Neural cell (in vitro differentiated cells): ENCODE results near the gene KIAA1549. TPM values are rescaled to one million over a fixed set of nuclear protein-coding genes. Genes with fewer than 3 reads are reported as not detected.

Experiments
- H2AFZ ChIP-seq: fragments of 200-600, 300-800 bp; sonication (generic), shearing (Covaris generic); 2 replicates; pipeline ENCODE4 v1.6.0; 2014; ENCODE audit warnings: low read depth, mild to moderate bottlenecking, antibody characterized with exemption, low read length, moderate library complexity
- H3F3A ChIP-seq: fragments of 200-600 bp; shearing (Covaris generic); 2 replicates; pipeline ENCODE4 v1.6.1; 2016; ENCODE audit warnings: mild to moderate bottlenecking, moderate library complexity, mixed read lengths, antibody characterized with exemption, low read length; ENCODE audit not compliant: insufficient read depth, poor library complexity, severe bottlenecking
- H3K27ac ChIP-seq: fragments of 200-600, 300-800 bp; sonication (generic), shearing (Covaris generic); 2 replicates; pipeline ENCODE4 v1.5.1; 2014; ENCODE audit warnings: mild to moderate bottlenecking, low read length, moderate library complexity
- H3K27me3 ChIP-seq: fragments of 300-800, 200-600 bp; sonication (generic), shearing (Covaris generic); 2 replicates; pipeline ENCODE4 v1.6.0; 2014; ENCODE audit warnings: mild to moderate bottlenecking, low read depth, low read length, moderate library complexity; ENCODE audit not compliant: insufficient read depth
- H3K36me3 ChIP-seq: fragments of 300-800, 200-600 bp; sonication (generic), shearing (Covaris generic); 2 replicates; pipeline ENCODE4 v1.5.1; 2014; ENCODE audit warnings: mild to moderate bottlenecking, antibody characterized with exemption, low read length, moderate library complexity; ENCODE audit not compliant: insufficient read depth
- H3K4me2 ChIP-seq: fragments of 300-800, 200-600 bp; sonication (generic), shearing (Covaris generic); 2 replicates; pipeline ENCODE4 v1.6.0; 2014; ENCODE audit warnings: mild to moderate bottlenecking, low read length
- H3K4me3 ChIP-seq: fragments of 300-800, 200-600 bp; sonication (generic), shearing (Covaris generic); 2 replicates; pipeline ENCODE4 v1.5.1; 2014; ENCODE audit warnings: mild to moderate bottlenecking, low read length, moderate library complexity
- H3K79me2 ChIP-seq: fragments of 200-600 bp; shearing (Covaris generic); replicated peaks from 2 replicates; pipeline ENCODE4 v1.6.0; 2014; ENCODE audit warnings: mild to moderate bottlenecking, low read length, moderate library complexity; ENCODE audit not compliant: insufficient read depth
- H3K9ac ChIP-seq: fragments of 300-800, 200-600 bp; sonication (generic), shearing (Covaris generic); 2 replicates; pipeline ENCODE4 v1.6.1; 2016; ENCODE audit warnings: mild to moderate bottlenecking, low read length, mixed read lengths
- H3K9me2 ChIP-seq: fragments of 200-600 bp; shearing (Covaris generic); 2 replicates; pipeline ENCODE4 v1.6.1; 2016; ENCODE audit warnings: mild to moderate bottlenecking, low read length, mixed read lengths; ENCODE audit not compliant: insufficient read depth
- H3K9me3 ChIP-seq: fragments of 200-600, 300-800 bp; sonication (generic), shearing (Covaris generic); 2 replicates; pipeline ENCODE4 v1.6.1; 2016; ENCODE audit warnings: mild to moderate bottlenecking, mixed run types, low read length, moderate library complexity, mixed read lengths
- H4K20me1 ChIP-seq: fragments of 200-600 bp; shearing (Covaris generic); 2 replicates; pipeline ENCODE4 v1.6.1; 2016; ENCODE audit warnings: mild to moderate bottlenecking, mixed run types; ENCODE audit not compliant: insufficient read depth
- CTCF ChIP-seq: fragments of 450-650 bp; IDR thresholded peaks from 2 replicates; pipeline ENCODE4 v1.5.1; 2014; ENCODE audit warnings: antibody characterized with exemption, mild to moderate bottlenecking, moderate library complexity; ENCODE audit not compliant: poor library complexity, severe bottlenecking
- EP300 ChIP-seq: fragments of 450-650 bp; conservative IDR thresholded peaks from 2 replicates; pipeline ENCODE4 v1.6.1; 2014; ENCODE audit warnings: antibody characterized with exemption, mild to moderate bottlenecking, moderate library complexity; ENCODE audit not compliant: poor library complexity, severe bottlenecking
- EZH2 ChIP-seq: fragments of 200-600, 300-800 bp; shearing (Covaris generic), sonication (generic); IDR thresholded peaks from 2 replicates; pipeline ENCODE4 v1.6.1; 2014; ENCODE audit warnings: antibody characterized with exemption, low read length, borderline replicate concordance, mild to moderate bottlenecking; ENCODE audit not compliant: insufficient read depth, poor library complexity, severe bottlenecking
- MXI1 ChIP-seq: fragments of 450-650 bp; conservative IDR thresholded peaks from 2 replicates; pipeline ENCODE4 v1.6.1; 2014; ENCODE audit warnings: antibody characterized with exemption, mild to moderate bottlenecking; ENCODE audit not compliant: poor library complexity, severe bottlenecking
- POLR2AphosphoS5 ChIP-seq: IDR thresholded peaks from 2 replicates; pipeline ENCODE4 v1.6.1; 2012
- RAD21 ChIP-seq: fragments of 450-650 bp; conservative IDR thresholded peaks from 2 replicates; pipeline ENCODE4 v1.6.1; 2014; ENCODE audit warnings: antibody characterized with exemption, mild to moderate bottlenecking, moderate library complexity
- REST ChIP-seq: IDR thresholded peaks from 2 replicates; pipeline ENCODE4 v1.6.1; 2012; ENCODE audit warnings: borderline replicate concordance
- SMC3 ChIP-seq: fragments of 450-650 bp; conservative IDR thresholded peaks from 2 replicates; pipeline ENCODE4 v1.6.1; 2014; ENCODE audit warnings: antibody characterized with exemption, mild to moderate bottlenecking, moderate library complexity; ENCODE audit not compliant: poor library complexity
- TAF1 ChIP-seq: IDR thresholded peaks from 2 replicates; pipeline ENCODE4 v1.6.1; 2012; ENCODE audit warnings: low read depth
- polyA plus RNA-seq: library from polyadenylated mRNA; depleted of rRNA; stranded (reverse); fragments of >200 nt; gene quantifications from 2 replicates; pipeline ENCODE4 v1.2.3, GENCODE V29; 2014

The KIAA1549 gene
- polyA plus RNA-seq, 1 donor from 2014 or later: 14.1 TPM

- no peak overlapping the region for H3K9ac ChIP-seq
- H3K9me3 ChIP-seq: no peaks in the 10 kb centered on the region
- H3K27ac ChIP-seq: no peak overlapping the region
- H3K27me3 ChIP-seq: no peaks in the 10 kb centered on the region
- no peaks in the 10 kb centered on the region for H3K9me2 ChIP-seq
- TF ChIP-seq TAF1 (no peak), REST (no peak), EZH2 (no peak), CTCF (no peak), RAD21 (no peak), EP300 (no peak), POLR2AphosphoS5 (no peak), SMC3 (no peak), MXI1 (no peak)
- no peaks in the 10 kb centered on the region for H4K20me1 ChIP-seq
- H3F3A ChIP-seq: no peaks in the 10 kb centered on the region
- no peaks in the 10 kb centered on the region for H3K79me2 ChIP-seq
- no peak overlapping the region for H3K4me3 ChIP-seq
- H3K4me2 ChIP-seq: no peak overlapping the region
- no peak overlapping the region for H2AFZ ChIP-seq
- peaks cover 28% of the 10 kb centered on the region for H3K36me3 ChIP-seq
These were observed 120.1 kb downstream of the KIAA1549 start for GRCh38 chr7:138861051-138861450.

GRCh38 chr7:138857728-138858127, 123.5 kb downstream of the KIAA1549 start:
- no peaks in the 10 kb centered on the region for H3K9me2 ChIP-seq
- H3K4me3 ChIP-seq: no peak overlapping the region
- H3K9ac ChIP-seq: no peak overlapping the region
- H3K36me3 ChIP-seq: peaks cover 26% of the 10 kb centered on the region
- H4K20me1 ChIP-seq: no peaks in the 10 kb centered on the region
- no peaks in the 10 kb centered on the region for H3K27me3 ChIP-seq
- H2AFZ ChIP-seq: no peak overlapping the region
- no peaks in the 10 kb centered on the region for H3K79me2 ChIP-seq
- no peak for TF ChIP-seq SMC3
- no peak for TF ChIP-seq TAF1
- no peak for TF ChIP-seq CTCF
- no peak for TF ChIP-seq REST
- no peak for TF ChIP-seq POLR2AphosphoS5
- no peak for TF ChIP-seq EZH2
- no peak for TF ChIP-seq EP300
- H3K9me3 ChIP-seq: no peaks in the 10 kb centered on the region
- H3F3A ChIP-seq: no peaks in the 10 kb centered on the region
- H3K4me2 ChIP-seq: no peak overlapping the region
- no peak overlapping the region for H3K27ac ChIP-seq
